ENCODE data around the gene ACOX1.

Gene ACOX1

DNA sequence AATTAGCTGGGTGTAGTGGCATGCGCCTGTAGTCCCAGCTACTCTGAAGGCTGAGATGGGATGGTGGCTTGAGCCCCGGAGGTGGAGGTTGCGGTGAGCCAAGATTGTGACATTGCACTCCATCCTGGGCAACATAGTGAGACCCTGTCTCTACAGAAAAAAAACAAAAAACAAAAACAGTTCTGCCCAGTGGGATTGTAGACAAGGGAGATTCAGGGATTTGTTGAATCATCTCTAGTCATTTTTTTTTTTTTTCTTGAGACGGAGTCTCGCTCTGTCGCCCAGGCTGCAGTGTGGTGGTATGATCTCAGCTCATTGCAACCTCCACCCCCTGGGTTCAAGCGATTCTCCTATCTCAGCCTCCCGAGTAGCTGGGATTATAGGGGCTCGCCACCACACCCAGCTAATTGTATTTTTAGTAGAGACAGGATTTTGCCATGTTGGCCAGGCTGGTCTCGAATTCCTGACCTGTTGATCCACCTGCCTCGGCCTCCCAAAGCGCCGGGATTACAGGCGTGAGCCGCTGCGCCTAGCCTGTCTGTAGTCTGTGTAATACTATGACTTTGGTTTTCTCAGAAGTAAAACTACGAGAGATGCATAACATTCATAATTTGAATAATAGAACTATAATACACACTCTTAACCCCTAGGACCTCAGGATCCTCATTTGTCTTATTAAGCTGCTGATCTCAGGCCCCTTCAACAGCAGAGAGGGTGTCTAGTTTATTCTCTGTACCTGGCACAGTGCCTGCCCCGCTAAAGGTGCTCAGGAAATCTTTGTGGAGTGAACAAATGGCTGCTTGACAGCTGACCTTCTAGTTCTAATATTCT lies 1.4 kb upstream of the ACOX1 start:
- TF ChIP-seq GATA2 (IDR thresholded peaks at IDR 0.05; ENCODE audit: low read depth, low read length), result no peak
- TF ChIP-seq GATA3 (IDR thresholded peaks at IDR 0.05; ENCODE audit: low read depth, low read length), result no peak

DNA sequence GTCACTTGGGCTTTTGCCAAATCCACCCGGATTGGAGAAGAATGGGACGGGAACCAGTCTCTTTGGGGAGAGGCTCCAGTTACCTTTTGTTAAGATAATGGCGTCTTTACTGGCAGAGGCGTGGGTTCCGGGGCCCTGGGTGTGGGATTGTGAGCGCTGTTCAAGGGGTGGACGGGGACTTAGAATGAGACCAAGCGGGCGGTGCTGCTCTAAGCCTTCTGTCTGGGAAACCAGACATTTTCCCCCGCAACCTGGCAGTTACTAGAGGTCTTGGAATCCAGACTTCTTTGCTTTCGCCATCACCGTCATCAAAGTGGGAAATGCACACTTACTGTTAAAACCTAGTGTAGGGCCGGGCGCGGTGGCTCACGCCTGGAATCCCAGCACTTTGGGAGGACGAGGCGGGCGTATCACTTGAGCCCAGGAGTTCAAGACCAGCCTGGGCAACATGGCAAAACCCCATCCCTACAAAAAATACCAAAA lies 780 bp upstream of the ACOX1 start:
- no peak for TF ChIP-seq GATA2 (IDR thresholded peaks at IDR 0.05; ENCODE audit: low read depth, low read length)
- TF ChIP-seq GATA3 (IDR thresholded peaks at IDR 0.05; ENCODE audit: low read depth, low read length), result no peak

DNA sequence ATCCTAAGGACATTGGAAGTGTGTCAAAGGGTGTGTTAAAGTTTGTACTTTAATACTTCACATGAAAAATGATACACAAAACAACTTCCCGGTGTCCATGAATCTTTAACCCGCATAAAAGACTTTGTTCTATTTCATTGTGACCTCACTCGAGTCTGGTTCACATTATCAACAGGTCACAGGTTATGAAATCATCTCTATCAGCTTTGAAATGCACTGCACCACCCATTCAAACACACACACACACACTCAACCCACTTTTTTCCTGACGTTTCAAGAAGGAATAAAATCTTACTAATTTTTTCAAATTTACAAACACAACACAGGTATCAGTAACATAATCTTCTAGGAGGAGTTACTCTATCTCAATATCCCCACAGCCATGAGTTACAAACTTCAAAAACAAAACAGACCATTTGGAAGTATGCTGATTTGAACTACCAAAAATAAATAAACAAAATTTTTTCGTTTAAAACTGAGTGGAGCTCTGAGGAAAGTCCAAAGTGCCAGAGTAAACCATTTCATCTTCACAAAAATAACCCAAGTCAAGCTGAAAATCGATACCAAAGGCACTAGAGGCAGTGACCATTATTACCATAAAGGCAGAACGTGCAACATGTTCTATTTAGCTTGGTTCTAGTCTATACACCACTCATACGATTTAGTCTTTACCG lies 2.7 kb downstream of the ACOX1 start:
- TF ChIP-seq GATA2 (IDR thresholded peaks at IDR 0.05; ENCODE audit: low read depth, low read length) (no peak), GATA3 (IDR thresholded peaks at IDR 0.05; ENCODE audit: low read depth, low read length) (no peak)

DNA sequence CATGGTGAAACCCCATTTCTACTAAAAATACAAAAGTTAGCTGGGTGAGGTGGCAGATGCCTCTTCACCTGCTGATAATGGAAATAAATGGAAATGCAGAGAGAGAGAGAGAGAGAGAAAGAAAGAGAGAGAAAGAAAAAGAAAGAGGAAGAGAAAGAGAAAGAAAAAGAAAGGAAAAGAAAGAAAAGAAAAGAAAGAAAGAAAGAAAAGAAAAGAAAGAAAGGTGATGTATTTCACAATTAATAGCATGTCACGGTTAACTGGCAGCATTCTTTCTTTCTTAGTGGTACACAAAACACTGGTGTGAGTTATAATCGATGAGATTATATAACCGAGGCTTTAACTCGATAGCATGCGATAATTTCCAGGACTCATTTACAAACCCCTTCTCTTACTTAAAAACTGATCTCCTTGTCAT lies 3.2 kb downstream of the ACOX1 start:
- TF ChIP-seq GATA3 (IDR thresholded peaks at IDR 0.05; ENCODE audit: low read depth, low read length), result no peak
- no peak for TF ChIP-seq GATA2 (IDR thresholded peaks at IDR 0.05; ENCODE audit: low read depth, low read length)

- TF ChIP-seq GATA3 (IDR thresholded peaks at IDR 0.05; ENCODE audit: low read depth, low read length) (no peak), GATA2 (IDR thresholded peaks at IDR 0.05; ENCODE audit: low read depth, low read length) (no peak)
Observed at GRCh38 chr17:75970626-75971025, 8.3 kb downstream of the ACOX1 start.

DNA sequence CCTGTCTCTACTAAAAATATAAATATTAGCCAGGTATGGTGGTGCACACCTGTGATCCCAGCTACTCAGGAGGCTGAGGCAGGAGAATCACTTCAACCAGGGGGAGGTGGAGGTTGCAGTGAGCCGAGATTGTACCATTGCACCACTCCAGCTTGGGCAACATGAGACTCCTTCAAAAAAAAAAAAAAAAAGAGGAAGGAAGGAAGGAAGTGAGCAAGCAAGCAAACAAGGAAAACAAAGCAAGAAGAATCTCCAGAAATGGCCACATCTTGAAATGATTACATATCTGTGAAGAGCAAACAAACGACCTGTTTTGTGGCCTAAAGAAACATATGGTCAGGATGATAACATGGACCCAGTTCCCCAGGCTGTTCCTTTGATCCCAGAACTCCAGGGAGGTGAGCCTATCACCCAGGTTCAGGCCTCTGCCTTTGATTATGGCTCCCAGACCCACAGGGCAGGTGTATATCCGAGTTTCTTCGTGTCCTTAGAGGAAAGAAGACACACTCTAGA lies 8.9 kb downstream of the ACOX1 start:
- no peak for TF ChIP-seq GATA2 (IDR thresholded peaks at IDR 0.05; ENCODE audit: low read depth, low read length)
- TF ChIP-seq GATA3 (IDR thresholded peaks at IDR 0.05; ENCODE audit: low read depth, low read length), result no peak

DNA sequence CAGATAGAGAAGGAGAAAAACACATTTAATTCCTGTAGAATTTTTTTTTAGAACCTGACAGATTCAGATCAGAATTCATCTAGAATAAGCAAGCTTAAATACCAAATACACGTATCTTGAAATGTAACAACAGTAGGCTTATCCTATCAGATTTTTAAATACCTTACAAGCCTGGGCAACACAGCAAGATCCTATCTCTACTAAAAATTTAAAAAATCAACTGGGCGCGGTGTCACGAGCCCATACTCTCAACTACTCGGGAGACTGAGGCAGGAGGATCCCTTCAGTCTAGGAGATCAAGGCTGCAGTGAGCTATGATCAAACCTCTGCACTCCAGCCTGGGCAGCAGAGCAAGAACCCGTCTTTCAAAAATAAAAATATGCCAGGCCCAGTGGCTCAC lies 13.5 kb downstream of the ACOX1 start:
- no peak for TF ChIP-seq GATA3 (IDR thresholded peaks at IDR 0.05; ENCODE audit: low read depth, low read length)
- no peak for TF ChIP-seq GATA2 (IDR thresholded peaks at IDR 0.05; ENCODE audit: low read depth, low read length)

GRCh38 chr17:75959839-75960511 lies 19.0 kb downstream of the ACOX1 start:
- TF ChIP-seq GATA3 (IDR thresholded peaks at IDR 0.05; ENCODE audit: low read depth, low read length) (no peak), GATA2 (IDR thresholded peaks at IDR 0.05; ENCODE audit: low read depth, low read length) (no peak)

GRCh38 chr17:75959051-75959838 lies 19.7 kb downstream of the ACOX1 start:
- TF ChIP-seq GATA2 (IDR thresholded peaks at IDR 0.05; ENCODE audit: low read depth, low read length), result no peak
- TF ChIP-seq GATA3 (IDR thresholded peaks at IDR 0.05; ENCODE audit: low read depth, low read length), result no peak

DNA sequence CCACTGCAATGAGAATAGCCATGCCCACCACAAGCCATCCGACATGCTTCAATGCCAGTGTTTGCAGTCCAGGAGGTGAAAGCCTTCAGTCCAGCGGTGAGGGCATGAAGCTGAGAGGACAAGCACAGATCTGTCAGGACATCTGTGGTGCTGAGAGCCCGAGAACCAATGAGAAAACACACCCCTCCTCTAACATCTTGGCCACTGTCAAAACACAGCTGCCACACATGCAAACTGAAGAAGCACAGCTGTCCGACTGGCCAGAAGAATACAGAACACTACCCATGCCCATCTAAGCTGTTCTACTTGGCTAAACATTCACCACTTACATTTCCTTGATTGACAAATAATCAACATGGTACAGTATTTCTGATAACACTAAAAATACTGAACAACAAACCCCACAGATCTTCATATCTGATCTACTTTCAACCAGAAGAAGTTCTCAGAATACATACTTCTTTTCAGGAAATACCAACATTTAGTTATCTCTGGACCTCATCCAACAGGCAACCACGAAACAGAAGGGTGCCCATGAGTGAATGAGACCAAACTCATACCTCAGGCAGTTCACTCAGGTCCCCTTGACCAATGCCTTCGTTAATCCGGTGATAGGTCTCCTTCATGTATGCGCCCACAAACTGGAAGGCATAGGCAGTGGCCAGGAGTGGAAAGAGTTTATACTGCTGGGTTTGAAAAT lies 28.0 kb downstream of the ACOX1 start:
- TF ChIP-seq GATA3 (IDR thresholded peaks at IDR 0.05; ENCODE audit: low read depth, low read length) (no peak), GATA2 (IDR thresholded peaks at IDR 0.05; ENCODE audit: low read depth, low read length) (no peak)

DNA sequence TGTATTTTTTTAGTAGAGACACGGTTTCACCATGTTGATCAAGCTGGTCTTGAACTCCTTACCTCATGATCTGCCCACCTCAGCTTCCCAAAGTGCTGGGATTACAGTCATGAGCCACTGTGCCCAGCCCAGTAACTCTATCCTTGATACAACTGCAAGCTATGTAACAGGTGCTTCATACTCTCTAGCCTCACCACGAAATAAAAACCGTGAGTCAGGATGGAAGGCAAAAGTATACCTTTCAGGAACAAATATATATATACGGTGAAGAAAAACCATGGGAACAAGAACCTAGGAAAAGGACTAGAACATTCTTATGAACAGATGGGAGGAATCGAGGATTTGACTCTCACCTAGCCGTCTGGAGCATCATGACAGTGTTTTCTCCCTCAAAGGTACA lies 28.5 kb downstream of the ACOX1 start:
- TF ChIP-seq GATA2 (IDR thresholded peaks at IDR 0.05; ENCODE audit: low read depth, low read length), result no peak
- no peak for TF ChIP-seq GATA3 (IDR thresholded peaks at IDR 0.05; ENCODE audit: low read depth, low read length)

- TF ChIP-seq GATA2 (IDR thresholded peaks at IDR 0.05; ENCODE audit: low read depth, low read length) (no peak), GATA3 (IDR thresholded peaks at IDR 0.05; ENCODE audit: low read depth, low read length) (no peak)
Observed at GRCh38 chr17:75945211-75945610, 33.8 kb downstream of the ACOX1 start.

DNA sequence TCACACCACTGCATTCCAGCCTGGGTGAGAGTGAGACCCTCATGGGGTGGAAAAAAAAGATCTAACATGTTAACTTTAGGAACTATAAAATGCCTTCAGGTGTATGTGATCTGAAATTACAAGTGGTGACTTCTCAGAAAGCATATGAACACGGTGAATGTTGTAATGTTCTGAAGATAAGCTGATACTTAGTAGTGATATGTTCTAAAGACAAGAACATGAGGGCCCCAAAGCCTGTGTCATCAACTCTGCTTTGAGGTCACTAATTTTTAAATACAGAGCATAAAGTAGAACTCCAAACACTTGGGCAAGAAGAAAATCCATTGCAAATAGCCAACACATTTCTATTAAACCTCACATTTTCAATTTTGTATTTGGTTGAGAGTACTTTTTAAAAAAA lies 35.5 kb downstream of the ACOX1 start:
- no peak for TF ChIP-seq GATA3 (IDR thresholded peaks at IDR 0.05; ENCODE audit: low read depth, low read length)
- TF ChIP-seq GATA2 (IDR thresholded peaks at IDR 0.05; ENCODE audit: low read depth, low read length), result no peak
